ENCODE measurements around the gene DYNLT4. TPM values are rescaled to one million over a fixed set of nuclear protein-coding genes. Genes with fewer than 3 reads are reported as not detected.
"Not testable (repeated sequence)": the region's sequence is repeated elsewhere in the genome, so short reads cannot be mapped to it uniquely, and the experiment has no call there.

The DYNLT4 gene
- total and polyA plus RNA-seq, 3 donors from 2014 or later, result 0.47 to 4.0 (median 3.2) TPM

DNA sequence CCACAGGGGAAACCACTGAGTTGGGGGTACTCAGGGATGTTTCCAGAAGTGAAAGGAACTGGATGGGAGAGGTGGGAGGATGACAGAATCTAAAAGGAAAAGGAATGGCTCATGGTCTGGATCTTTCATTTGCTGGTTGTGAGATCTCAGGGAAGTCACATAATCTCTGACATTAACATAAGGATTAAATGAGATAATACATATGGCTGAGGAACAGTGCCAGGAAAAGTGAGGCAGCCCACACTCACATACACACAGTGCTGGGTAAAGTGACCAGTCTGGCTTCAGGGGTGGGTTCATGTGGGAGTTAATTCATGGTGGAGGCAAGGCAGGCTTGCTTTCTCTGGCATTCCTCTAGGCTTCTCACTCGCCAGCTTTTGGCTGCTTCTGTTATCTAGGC is 39.8 kb upstream of the DYNLT4 start:
- no peak overlapping the region for H3K4me3 ChIP-seq
- H3K36me3 ChIP-seq (ENCODE audit: low read depth, missing control alignments), result no peaks in the 10 kb centered on the region
- peaks cover 41% of the 10 kb centered on the region for H3K4me1 ChIP-seq
- DNase-seq, result no peak
- TF ChIP-seq, protein P1, sequence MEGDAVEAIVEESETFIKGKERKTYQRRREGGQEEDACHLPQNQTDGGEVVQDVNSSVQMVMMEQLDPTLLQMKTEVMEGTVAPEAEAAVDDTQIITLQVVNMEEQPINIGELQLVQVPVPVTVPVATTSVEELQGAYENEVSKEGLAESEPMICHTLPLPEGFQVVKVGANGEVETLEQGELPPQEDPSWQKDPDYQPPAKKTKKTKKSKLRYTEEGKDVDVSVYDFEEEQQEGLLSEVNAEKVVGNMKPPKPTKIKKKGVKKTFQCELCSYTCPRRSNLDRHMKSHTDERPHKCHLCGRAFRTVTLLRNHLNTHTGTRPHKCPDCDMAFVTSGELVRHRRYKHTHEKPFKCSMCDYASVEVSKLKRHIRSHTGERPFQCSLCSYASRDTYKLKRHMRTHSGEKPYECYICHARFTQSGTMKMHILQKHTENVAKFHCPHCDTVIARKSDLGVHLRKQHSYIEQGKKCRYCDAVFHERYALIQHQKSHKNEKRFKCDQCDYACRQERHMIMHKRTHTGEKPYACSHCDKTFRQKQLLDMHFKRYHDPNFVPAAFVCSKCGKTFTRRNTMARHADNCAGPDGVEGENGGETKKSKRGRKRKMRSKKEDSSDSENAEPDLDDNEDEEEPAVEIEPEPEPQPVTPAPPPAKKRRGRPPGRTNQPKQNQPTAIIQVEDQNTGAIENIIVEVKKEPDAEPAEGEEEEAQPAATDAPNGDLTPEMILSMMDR (IDR thresholded peaks at IDR 0.05), result no peak
- no peak for TF ChIP-seq POLR2A (IDR thresholded peaks at IDR 0.05)
- H3K27ac ChIP-seq, result peak overlapping the region; percentile 81 to 82
- H3K9me3 ChIP-seq, result no peaks in the 10 kb centered on the region
- no peaks in the 10 kb centered on the region for H3K27me3 ChIP-seq
- intact Hi-C loops (cut with DNase I; ENCODE audit: low total_unique reads), result no loop called here
- 44 to 50% methylated on average over 1 of the region's 1 CpG for WGBS, 2 donors

DNA sequence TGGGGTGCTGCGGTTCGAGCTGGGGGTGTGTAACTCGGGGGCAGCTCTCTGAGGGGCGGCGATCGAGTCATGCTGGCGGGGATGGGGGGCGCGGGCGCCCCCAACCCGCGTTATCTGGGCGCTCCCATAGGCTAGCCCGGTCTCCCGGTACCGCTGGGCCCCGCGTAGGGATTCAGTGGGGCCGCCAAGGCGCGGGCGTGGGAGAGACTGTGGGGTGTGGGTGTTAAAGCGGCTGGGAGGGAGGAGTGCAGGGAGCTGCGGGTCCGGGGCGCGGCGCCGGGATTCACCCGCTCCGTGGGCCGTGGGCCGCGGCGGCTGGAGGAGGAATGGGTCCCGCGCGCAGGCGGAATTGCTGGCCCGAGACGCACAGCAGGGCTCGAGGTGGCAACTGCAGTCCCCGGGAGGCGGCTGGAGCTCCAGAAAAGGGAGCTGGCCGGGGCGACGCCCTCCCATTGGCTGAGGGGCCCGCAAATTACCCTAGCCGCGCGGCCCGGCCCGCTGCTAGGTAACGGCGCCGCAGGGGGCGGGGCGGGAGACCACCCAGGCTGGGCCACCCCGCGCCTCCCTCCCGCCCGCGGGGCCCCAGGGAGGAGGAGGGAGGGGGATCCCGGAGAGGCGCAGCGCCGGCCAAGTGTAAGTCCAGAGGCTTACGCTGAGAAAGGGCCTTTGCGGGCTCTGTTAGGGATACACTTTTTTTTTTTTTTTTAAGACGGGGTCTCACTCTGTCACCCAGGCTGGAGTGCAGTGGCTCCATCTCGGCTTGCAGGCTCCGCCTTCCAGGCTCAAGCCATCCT is 35.9 kb upstream of the DYNLT4 start, which contains the start of gene PTCH2:
Gene PTCH2 (minus strand): TSS at position 392 of the 794 bp plus-strand sequence. CDS start 321 bp downstream, at position 71.
- no peaks in the 10 kb centered on the region for H3K27me3 ChIP-seq
- 0 to 1% methylated on average over 33 to 69 of the region's 72 CpGs for WGBS, 2 donors
- H3K36me3 ChIP-seq (ENCODE audit: low read depth, missing control alignments), result no peaks in the 10 kb centered on the region
- peaks cover 12% of the 10 kb centered on the region for H3K4me1 ChIP-seq
- H3K27ac ChIP-seq, result peak within 1 kb of the TSS; percentile 74 to 87
- H3K4me3 ChIP-seq, result peak within 1 kb of the TSS; percentile 73 to 84
- intact Hi-C loops (cut with DNase I; ENCODE audit: low total_unique reads), result no loop called here
- H3K9me3 ChIP-seq, result no peaks in the 10 kb centered on the region
- no peak for TF ChIP-seq POLR2A (IDR thresholded peaks at IDR 0.05)
- TF ChIP-seq, protein P1 (IDR thresholded peaks at IDR 0.05), result no peak
- DNase-seq, result peak; percentile 92

DNA sequence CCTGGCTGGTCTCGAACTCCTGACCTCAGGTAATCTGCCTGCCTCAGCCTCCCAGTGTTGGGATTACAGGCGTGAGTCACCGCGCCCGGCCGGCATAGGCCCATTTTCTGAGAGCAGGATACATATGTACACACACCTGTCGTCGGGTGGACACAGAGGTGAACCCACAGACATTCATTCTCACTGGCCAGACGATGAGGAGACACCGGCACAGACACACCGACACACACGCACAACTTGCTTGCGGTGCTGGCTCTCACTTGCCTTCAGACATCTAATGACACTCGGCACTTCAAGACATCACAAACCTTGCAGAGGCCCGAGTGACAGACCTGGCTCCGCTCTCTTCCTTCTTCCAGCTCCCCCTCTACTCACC is 35.3 kb upstream of the DYNLT4 start:
- no peaks in the 10 kb centered on the region for H3K9me3 ChIP-seq
- TF ChIP-seq, protein P1 (IDR thresholded peaks at IDR 0.05), result no peak
- no peak for TF ChIP-seq POLR2A (IDR thresholded peaks at IDR 0.05)
- no peaks in the 10 kb centered on the region for H3K36me3 ChIP-seq (ENCODE audit: low read depth, missing control alignments)
- no peak for DNase-seq
- peak overlapping the region; percentile 74 to 87 for H3K27ac ChIP-seq
- intact Hi-C loops (cut with DNase I; ENCODE audit: low total_unique reads), result no loop called here
- peak overlapping the region; percentile 73 to 84 for H3K4me3 ChIP-seq
- H3K27me3 ChIP-seq, result no peaks in the 10 kb centered on the region
- H3K4me1 ChIP-seq, result peaks cover 6% of the 10 kb centered on the region
- 10 to 21% methylated on average over 11 to 16 of the region's 16 CpGs for WGBS, 2 donors

DNA sequence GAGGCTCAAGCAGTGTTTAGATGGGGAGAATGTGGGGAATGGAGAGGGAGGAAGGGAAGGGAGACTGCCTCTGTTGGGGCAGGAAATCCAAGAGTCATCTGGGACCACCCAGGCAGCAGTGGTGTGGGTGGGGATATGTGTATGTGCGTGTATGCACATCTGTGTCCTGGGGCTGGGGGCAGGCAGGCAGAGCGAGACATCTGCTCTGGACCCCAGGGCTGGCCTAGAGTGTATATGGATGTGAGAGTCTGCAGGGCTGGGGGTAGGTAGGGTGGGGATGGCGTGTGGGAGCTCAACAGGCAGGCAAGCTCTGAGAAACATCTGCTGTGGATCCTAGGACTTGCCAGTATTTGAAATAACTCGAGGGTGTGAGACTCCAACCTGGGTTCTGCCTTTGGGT is 32.4 kb upstream of the DYNLT4 start:
- 42 to 57% methylated on average over 4 of the region's 4 CpGs for WGBS, 2 donors
- no peak for DNase-seq
- H3K4me1 ChIP-seq, result peaks cover 20% of the 10 kb centered on the region

DNA sequence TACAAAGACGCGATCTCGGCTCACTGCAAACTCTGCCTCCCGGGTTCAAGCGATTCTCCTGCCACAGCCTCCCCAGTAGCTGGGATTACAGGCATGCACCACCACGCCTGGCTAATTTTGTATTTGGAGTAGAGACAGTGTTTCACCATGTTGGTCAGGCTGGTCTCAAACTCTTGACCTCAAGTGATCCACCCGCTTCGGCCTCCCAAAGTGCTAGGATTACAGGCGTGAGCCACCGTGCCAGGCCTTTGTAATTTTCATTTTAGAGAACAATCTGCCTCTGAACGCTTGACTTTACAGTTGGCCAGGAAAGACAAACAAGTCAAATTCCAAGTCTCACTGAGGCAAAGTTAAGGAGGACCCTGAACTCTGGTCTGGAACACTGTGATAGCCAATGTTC is 31.1 kb upstream of the DYNLT4 start:
- 44 to 76% methylated on average over 10 to 11 of the region's 11 CpGs for WGBS, 2 donors
- peak overlapping the region in 1 of 2 donors; percentile 8 for H3K27ac ChIP-seq
- intact Hi-C loops (cut with DNase I; ENCODE audit: low total_unique reads), result loop anchor here (10.0 kb wide), 1 partner anchor 177 kb away; the partner anchor contains the start of genes HECTD3 and UROD

More for the DNA sequence above, 32.4 kb upstream of the DYNLT4 start:
- Histone ChIP-seq H3K27ac (peak overlapping the region; percentile 39 to 87), H3K4me3 (peak overlapping the region in 1 of 2 donors; percentile 84), H3K27me3 (no peaks in the 10 kb centered on the region), H3K9me3 (no peaks in the 10 kb centered on the region), H3K36me3 (ENCODE audit: low read depth, missing control alignments) (no peaks in the 10 kb centered on the region)
- TF ChIP-seq POLR2A (IDR thresholded peaks at IDR 0.05), result no peak
- TF ChIP-seq, protein P1 (IDR thresholded peaks at IDR 0.05), result no peak
- intact Hi-C loops (cut with DNase I; ENCODE audit: low total_unique reads), result loop anchor here (10.0 kb wide), 1 partner anchor 175 kb away; the partner anchor contains the start of genes HECTD3 and UROD

More for the DNA sequence above, 31.1 kb upstream of the DYNLT4 start:
- not testable (repeated sequence) for DNase-seq; H3K36me3 ChIP-seq (ENCODE audit: low read depth, missing control alignments); H3K4me3 ChIP-seq; H3K27me3 ChIP-seq; H3K9me3 ChIP-seq
- H3K4me1 ChIP-seq, result peaks cover 33% of the 10 kb centered on the region

Measured in testis (tissue), 3 donors.